Measurements from ENCODE around the gene DUXB.

GRCh38 chr16:75703306-75703705 is 2.0 kb upstream of the DUXB start:
- TF ChIP-seq EZH2 (IDR thresholded peaks at IDR 0.05; ENCODE audit: insufficient read depth, low read length) (no peak), CTCF (IDR thresholded peaks at IDR 0.05; ENCODE audit: insufficient read depth, low read depth, low read length) (no peak)
